RWPE2 (cell line): ENCODE results near the gene MITF.

Experiments
- ATAC-seq: fragments of 200-7000 bp; cut with Tn5 transposase; 3 replicates; pipeline ENCODE4 v1.9.1; 2021; ENCODE audit warnings: low read depth
- DNase-seq: peaks from one replicate; pipeline ENCODE4 v3.0.0-alpha.2; 2020; ENCODE audit warnings: low spot score
- H3K27ac ChIP-seq: fragments of 450-650 bp; 2 replicates; pipeline ENCODE4 v1.5.1; 2017; ENCODE audit warnings: mild to moderate bottlenecking; ENCODE audit not compliant: poor library complexity, severe bottlenecking
- H3K27me3 ChIP-seq: fragments of 250-450 bp; sonication (Bioruptor Pico); 2 replicates; pipeline ENCODE4 v1.5.1; 2021; ENCODE audit warnings: mild to moderate bottlenecking, moderate library complexity; ENCODE audit not compliant: insufficient read depth, poor library complexity, severe bottlenecking
- H3K36me3 ChIP-seq: fragments of 250-450 bp; sonication (Bioruptor Pico); 2 replicates; pipeline ENCODE4 v1.5.1; 2020; ENCODE audit warnings: low read depth, mild to moderate bottlenecking, moderate library complexity
- H3K4me1 ChIP-seq: fragments of 250-450 bp; sonication (Bioruptor Pico); 2 replicates; pipeline ENCODE4 v1.5.1; 2021; ENCODE audit warnings: mild to moderate bottlenecking, moderate library complexity; ENCODE audit not compliant: insufficient read depth, poor library complexity, severe bottlenecking
- H3K4me3 ChIP-seq: fragments of 250-450 bp; sonication (Bioruptor Pico); 2 replicates; pipeline ENCODE4 v1.5.1; 2021; ENCODE audit warnings: mild to moderate bottlenecking, moderate library complexity; ENCODE audit not compliant: severe bottlenecking
- H3K9me3 ChIP-seq: fragments of 250-450 bp; sonication (Bioruptor Pico); 2 replicates; pipeline ENCODE4 v1.5.1; 2021; ENCODE audit warnings: mild to moderate bottlenecking, moderate library complexity; ENCODE audit not compliant: severe bottlenecking
- CTCF ChIP-seq: fragments of 450-650 bp; IDR thresholded peaks from one replicate; pipeline ENCODE4 v1.5.1; 2017; ENCODE audit warnings: mild to moderate bottlenecking, moderate library complexity; ENCODE audit not compliant: poor library complexity, severe bottlenecking

Gene MITF

DNA sequence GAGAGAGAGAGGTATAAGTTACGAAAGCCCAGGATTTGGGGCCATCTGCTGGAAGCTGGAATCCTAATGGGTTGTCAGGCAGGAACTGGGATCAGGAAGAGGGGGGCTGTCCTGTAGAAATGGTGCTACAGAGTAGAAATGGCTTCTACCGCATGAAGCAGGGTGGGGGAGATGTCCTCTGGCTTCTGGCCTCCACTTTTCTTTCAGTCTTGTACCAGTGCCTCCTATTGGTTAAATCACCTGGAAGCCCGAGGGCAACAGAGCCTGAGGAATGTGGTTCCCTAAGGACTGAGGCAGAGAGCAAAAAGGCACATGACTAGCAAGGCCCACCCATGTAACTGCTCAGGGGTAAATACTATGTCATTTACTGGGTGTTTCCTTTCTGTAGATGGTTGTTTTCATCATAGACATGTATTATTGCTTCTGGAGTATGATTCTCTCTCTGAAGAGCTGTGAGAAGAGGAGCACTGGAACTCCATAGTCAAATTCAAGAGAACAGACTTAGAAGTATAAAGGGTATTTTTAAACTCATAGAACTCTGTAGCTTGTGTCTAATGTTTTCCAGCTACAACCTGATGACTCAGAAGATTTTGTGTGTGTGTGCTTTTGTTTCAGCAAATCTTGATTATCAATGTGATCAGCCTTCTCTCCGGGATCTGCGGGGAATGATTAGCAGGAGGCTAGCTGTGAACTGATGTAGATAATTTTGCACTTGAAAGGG is 20.2 kb upstream of the MITF start:
- Histone ChIP-seq H3K27me3 (peaks cover 3% of the 10 kb centered on the region), H3K4me1 (no peaks in the 10 kb centered on the region), H3K9me3 (peaks cover under 1% of the 10 kb centered on the region), H3K27ac (no peak overlapping the region), H3K36me3 (no peaks in the 10 kb centered on the region), H3K4me3 (no peak overlapping the region)
- ATAC-seq (no peak), DNase-seq (no peak)
- no peak for TF ChIP-seq CTCF

DNA sequence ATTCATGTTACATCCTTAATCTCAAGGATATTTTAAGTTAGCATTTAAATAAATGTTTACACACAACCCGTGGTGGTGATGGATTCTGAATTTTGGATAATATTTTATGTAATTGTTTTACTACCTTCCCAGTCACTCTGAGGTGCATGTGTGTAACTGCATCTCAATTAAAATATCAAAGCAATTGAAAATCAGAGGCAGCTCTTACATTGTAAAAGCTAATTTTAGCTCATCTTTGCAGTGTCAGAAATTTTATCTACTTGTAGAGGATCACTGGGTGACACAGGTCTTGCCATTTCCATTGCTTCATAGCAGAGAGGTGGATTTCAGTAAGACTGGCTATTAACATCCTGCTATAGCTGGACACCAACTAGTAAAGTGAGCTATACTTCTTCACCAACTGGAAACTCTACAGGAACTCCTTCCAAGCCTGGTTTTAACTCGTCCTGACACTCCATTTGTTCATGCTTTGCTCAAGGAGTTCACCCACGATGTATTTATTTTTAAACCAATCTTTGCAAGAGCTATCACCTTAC is 19.6 kb upstream of the MITF start:
- no peak for TF ChIP-seq CTCF
- no peak for DNase-seq
- H3K36me3 ChIP-seq = no peaks in the 10 kb centered on the region

DNA sequence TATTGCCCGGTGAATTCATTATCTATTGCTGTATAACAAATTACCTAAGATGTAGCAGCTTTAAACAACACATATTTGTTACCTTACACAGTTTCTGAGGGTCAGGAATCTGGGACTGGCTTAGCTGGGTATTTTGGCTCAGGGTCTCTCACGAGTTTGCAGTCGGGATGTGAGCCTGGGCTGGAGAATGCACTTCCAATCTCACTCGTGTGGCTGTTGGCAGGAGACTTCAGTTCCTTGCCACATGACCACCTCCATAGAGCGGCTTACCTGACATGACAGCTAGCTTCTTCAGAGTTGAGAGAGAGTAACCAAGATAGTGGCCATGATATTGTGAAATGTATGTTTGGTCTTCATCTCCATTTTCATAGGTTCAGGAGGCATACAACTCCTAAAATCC is 18.4 kb upstream of the MITF start:
- Histone ChIP-seq H3K27me3 (peaks cover 6% of the 10 kb centered on the region), H3K9me3 (no peaks in the 10 kb centered on the region), H3K27ac (no peak overlapping the region), H3K4me3 (no peak overlapping the region), H3K36me3 (no peaks in the 10 kb centered on the region), H3K4me1 (no peaks in the 10 kb centered on the region)
- TF ChIP-seq CTCF = no peak
- DNase-seq (no peak), ATAC-seq (no peak)

More for the DNA sequence above, 19.6 kb upstream of the MITF start:
- Histone ChIP-seq H3K4me1 (no peaks in the 10 kb centered on the region), H3K27me3 (peaks cover 3% of the 10 kb centered on the region), H3K9me3 (no peaks in the 10 kb centered on the region), H3K27ac (no peak overlapping the region), H3K4me3 (no peak overlapping the region)
- ATAC-seq = no peak

DNA sequence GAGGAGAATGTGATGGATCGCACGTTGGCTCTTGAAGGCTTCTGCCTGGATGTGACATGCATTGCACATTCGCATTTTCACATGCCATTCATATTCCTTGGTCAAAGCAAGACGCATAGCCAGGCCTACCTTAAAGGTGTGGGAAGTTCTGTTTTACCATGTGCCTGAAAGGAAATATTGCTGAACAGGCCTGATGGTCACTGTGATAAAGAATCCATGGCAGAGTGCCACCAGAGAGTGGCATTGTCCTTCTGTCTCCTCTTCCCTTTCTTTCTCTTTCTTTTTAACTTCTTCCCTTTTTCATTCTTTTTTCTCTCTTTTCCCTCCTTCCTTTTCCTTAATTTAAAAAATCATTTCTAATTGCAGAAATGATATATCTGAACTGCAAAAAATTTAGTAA is 15.9 kb upstream of the MITF start:
- ATAC-seq (no peak), DNase-seq (no peak)
- Histone ChIP-seq H3K4me1 (no peaks in the 10 kb centered on the region), H3K36me3 (no peaks in the 10 kb centered on the region), H3K27me3 (peaks cover 3% of the 10 kb centered on the region), H3K27ac (no peak overlapping the region), H3K9me3 (no peaks in the 10 kb centered on the region), H3K4me3 (no peak overlapping the region)
- no peak for TF ChIP-seq CTCF
